Ishikawa (cell line): ENCODE data around the gene EXOC4.

Source experiments
- CEBPB ChIP-seq: IDR thresholded peaks from 2 replicates; pipeline ENCODE4 v1.6.1; 2012
- CREB1 ChIP-seq: IDR thresholded peaks from 2 replicates; pipeline ENCODE4 v1.6.1; 2012; ENCODE audit warnings: low read depth
- EGR1 ChIP-seq: IDR thresholded peaks from 2 replicates; pipeline ENCODE4 v1.6.1; 2012
- EP300 ChIP-seq: IDR thresholded peaks from 2 replicates; pipeline ENCODE4 v1.6.1; 2012; ENCODE audit warnings: borderline replicate concordance
- FOXM1 ChIP-seq: IDR thresholded peaks from 2 replicates; pipeline ENCODE4 v1.6.1; 2012; ENCODE audit warnings: low read depth, borderline replicate concordance
- MAX ChIP-seq: IDR thresholded peaks from 2 replicates; pipeline ENCODE4 v1.6.1; 2012
- NFIC ChIP-seq: IDR thresholded peaks from 2 replicates; pipeline ENCODE4 v1.6.1; 2012
- RAD21 ChIP-seq: IDR thresholded peaks from 2 replicates; pipeline ENCODE4 v1.6.1; 2012; ENCODE audit warnings: low read depth
- REST ChIP-seq: IDR thresholded peaks from 2 replicates; pipeline ENCODE4 v1.6.1; 2012; ENCODE audit warnings: low read depth, mild to moderate bottlenecking
- TAF1 ChIP-seq: IDR thresholded peaks from 2 replicates; pipeline ENCODE4 v1.6.1; 2012; ENCODE audit warnings: low read depth, mild to moderate bottlenecking
- TCF12 ChIP-seq: IDR thresholded peaks from 2 replicates; pipeline ENCODE4 v1.6.1; 2012; ENCODE audit warnings: low read depth
- TEAD4 ChIP-seq: IDR thresholded peaks from 2 replicates; pipeline ENCODE4 v1.6.1; 2012
- USF1 ChIP-seq: IDR thresholded peaks from 2 replicates; pipeline ENCODE4 v1.6.1; 2012
- YY1 ChIP-seq: IDR thresholded peaks from 2 replicates; pipeline ENCODE4 v1.6.1; 2012; ENCODE audit warnings: low read depth
- ZBTB7A ChIP-seq: IDR thresholded peaks from 2 replicates; pipeline ENCODE4 v1.6.1; 2012; ENCODE audit warnings: low read depth

The EXOC4 gene

GRCh38 chr7:133921635-133922182, 668.8 kb downstream of the EXOC4 start:
- TF ChIP-seq RAD21 (no peak), NFIC (no peak), YY1 (no peak), USF1 (no peak), EP300 (no peak), EGR1 (no peak), TAF1 (no peak), MAX (no peak), FOXM1 (no peak), CREB1 (no peak), REST (no peak), TCF12 (no peak), CEBPB (no peak), ZBTB7A (no peak), TEAD4 (no peak)

GRCh38 chr7:133923974-133924373, 671.1 kb downstream of the EXOC4 start:
- TF ChIP-seq EGR1: no peak
- TF ChIP-seq FOXM1: no peak
- TF ChIP-seq REST: no peak

- TF ChIP-seq NFIC (no peak), CREB1 (no peak), MAX (no peak), YY1 (no peak), TCF12 (no peak), TEAD4 (no peak), EP300 (no peak), FOXM1 (no peak), CEBPB (no peak), REST (no peak), USF1 (no peak)
Measured at GRCh38 chr7:133931053-133931452, 678.2 kb downstream of the EXOC4 start.

- no peak for TF ChIP-seq ZBTB7A
- TF ChIP-seq EGR1: no peak
- no peak for TF ChIP-seq TCF12
- no peak for TF ChIP-seq REST
- TF ChIP-seq CEBPB: no peak
- no peak for TF ChIP-seq FOXM1
- TF ChIP-seq USF1: no peak
Measured at GRCh38 chr7:133932591-133932990, 679.7 kb downstream of the EXOC4 start.
